Measurements from ENCODE around the gene ZNF385C. TPM values are rescaled to one million over a fixed set of nuclear protein-coding genes. Genes with fewer than 3 reads are reported as not detected.

The ZNF385C gene
- total and polyA plus RNA-seq, 2 of the 13 experiments (the other 11 are each of a cell fraction or from before 2014, with no cell fraction given), result 2.3 to 6.1 TPM

DNA sequence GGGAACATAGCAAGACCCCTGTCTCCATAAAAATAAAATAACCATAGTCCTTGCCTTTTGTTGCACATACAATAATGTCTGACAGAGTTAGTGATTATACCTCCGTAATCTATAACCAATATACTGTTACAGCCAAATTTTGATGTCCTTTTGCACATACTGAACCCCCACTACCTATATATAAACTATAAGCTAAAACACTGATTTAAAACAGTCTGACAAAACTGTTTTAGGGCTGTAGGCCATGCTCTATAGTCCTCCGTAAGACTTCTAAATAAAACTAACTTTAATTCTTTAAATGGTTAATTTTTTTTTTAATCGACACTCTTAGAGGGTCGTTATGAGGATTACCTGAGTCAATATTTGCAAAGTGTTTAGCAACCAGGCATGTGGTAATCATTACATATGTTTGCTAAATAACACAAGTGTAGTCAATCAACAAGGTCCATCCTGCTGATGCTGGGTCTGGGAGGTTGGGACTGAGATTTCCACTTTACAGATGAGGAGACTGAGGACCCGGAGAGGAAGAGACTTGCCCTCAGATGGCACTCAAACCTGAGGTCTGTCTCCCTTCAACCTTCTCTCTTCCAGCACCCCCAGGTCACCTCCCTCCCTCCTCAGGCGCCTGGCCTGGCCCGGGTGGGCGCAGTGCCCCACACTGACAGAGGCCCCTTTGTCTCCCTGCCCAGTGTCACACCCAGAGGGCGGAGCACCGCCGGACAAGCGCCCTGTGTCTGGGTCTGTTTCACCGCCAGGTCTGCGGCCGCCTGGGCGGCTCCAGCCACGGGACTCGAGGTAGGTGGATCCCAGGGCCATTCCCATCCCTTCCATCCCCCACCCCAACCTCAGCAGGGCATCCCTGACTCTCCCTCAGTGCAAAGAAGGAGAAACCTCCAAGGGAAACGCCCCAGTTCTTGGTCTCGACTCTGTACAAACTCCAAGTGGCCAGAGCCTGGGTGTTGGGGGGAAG lies 10.3 kb downstream of the ZNF385C start (continued):
- TF ChIP-seq, protein P1, sequence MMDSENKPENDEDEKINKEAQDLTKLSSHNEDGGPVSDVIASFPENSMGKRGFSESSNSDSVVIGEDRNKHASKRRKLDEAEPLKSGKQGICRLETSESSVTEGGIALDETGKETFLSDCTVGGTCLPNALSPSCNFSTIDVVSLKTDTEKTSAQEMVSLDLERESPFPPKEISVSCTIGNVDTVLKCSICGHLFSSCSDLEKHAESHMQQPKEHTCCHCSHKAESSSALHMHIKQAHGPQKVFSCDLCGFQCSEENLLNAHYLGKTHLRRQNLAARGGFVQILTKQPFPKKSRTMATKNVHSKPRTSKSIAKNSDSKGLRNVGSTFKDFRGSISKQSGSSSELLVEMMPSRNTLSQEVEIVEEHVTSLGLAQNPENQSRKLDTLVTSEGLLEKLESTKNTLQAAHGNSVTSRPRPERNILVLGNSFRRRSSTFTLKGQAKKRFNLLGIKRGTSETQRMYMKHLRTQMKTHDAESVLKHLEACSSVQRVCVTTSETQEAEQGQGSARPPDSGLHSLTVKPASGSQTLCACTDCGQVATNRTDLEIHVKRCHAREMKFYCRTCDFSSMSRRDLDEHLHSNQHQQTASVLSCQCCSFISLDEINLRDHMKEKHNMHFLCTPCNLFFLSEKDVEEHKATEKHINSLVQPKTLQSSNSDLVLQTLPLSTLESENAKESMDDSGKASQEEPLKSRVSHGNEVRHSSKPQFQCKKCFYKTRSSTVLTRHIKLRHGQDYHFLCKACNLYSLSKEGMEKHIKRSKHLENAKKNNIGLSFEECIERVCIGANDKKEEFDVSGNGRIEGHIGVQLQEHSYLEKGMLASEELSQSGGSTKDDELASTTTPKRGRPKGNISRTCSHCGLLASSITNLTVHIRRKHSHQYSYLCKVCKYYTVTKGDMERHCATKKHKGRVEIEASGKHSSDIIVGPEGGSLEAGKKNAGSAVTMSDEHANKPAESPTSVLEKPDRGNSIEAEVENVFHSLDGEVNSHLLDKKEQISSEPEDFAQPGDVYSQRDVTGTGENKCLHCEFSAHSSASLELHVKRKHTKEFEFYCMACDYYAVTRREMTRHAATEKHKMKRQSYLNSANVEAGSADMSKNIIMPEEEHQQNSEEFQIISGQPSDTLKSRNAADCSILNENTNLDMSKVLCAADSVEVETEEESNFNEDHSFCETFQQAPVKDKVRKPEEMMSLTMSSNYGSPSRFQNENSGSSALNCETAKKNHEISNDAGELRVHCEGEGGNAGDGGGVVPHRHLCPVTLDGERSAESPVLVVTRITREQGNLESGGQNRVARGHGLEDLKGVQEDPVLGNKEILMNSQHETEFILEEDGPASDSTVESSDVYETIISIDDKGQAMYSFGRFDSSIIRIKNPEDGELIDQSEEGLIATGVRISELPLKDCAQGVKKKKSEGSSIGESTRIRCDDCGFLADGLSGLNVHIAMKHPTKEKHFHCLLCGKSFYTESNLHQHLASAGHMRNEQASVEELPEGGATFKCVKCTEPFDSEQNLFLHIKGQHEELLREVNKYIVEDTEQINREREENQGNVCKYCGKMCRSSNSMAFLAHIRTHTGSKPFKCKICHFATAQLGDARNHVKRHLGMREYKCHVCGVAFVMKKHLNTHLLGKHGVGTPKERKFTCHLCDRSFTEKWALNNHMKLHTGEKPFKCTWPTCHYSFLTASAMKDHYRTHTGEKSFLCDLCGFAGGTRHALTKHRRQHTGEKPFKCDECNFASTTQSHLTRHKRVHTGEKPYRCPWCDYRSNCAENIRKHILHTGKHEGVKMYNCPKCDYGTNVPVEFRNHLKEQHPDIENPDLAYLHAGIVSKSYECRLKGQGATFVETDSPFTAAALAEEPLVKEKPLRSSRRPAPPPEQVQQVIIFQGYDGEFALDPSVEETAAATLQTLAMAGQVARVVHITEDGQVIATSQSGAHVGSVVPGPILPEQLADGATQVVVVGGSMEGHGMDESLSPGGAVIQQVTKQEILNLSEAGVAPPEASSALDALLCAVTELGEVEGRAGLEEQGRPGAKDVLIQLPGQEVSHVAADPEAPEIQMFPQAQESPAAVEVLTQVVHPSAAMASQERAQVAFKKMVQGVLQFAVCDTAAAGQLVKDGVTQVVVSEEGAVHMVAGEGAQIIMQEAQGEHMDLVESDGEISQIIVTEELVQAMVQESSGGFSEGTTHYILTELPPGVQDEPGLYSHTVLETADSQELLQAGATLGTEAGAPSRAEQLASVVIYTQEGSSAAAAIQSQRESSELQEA (CRISPR knock-in tag; IDR thresholded peaks at IDR 0.05; ENCODE audit: not compliant biosample characterization), result no peak
- TF ChIP-seq ZSCAN25 (CRISPR knock-in tag; IDR thresholded peaks at IDR 0.05) (no peak), TEAD3 (CRISPR knock-in tag; optimal IDR thresholded peaks at IDR 0.05; ENCODE audit: borderline replicate concordance) (peak; percentile 14), SUZ12 (IDR thresholded peaks at IDR 0.05; ENCODE audit: low read depth, low read length) (no peak), ZMYM2 (CRISPR knock-in tag; IDR thresholded peaks at IDR 0.05) (peak; percentile 87), SNAPC2 (CRISPR knock-in tag; IDR thresholded peaks at IDR 0.05) (no peak), TBX3 (IDR thresholded peaks at IDR 0.05; ENCODE audit: borderline replicate concordance) (peak; percentile 74; the same call in 1 of the 2 replicates), ZNF780A (CRISPR knock-in tag; IDR thresholded peaks at IDR 0.05) (no peak), ZNF460 (CRISPR knock-in tag; IDR thresholded peaks at IDR 0.05; ENCODE audit: borderline replicate concordance) (no peak), HNRNPH1 (optimal IDR thresholded peaks at IDR 0.05; ENCODE audit: low read depth, low read length) (no peak), SMYD3 (CRISPR knock-in tag; IDR thresholded peaks at IDR 0.05) (no peak), FOXA3 (CRISPR knock-in tag; IDR thresholded peaks at IDR 0.05) (peak; percentile 94), KDM6A (CRISPR knock-in tag; IDR thresholded peaks at IDR 0.05; ENCODE audit: low read depth) (no peak), SRF (IDR thresholded peaks at IDR 0.05; ENCODE audit: low read depth, low read length) (no peak), ZNF3 (CRISPR knock-in tag; IDR thresholded peaks at IDR 0.05) (peak; percentile 97), ZNF7 (CRISPR knock-in tag; IDR thresholded peaks at IDR 0.05) (peak; percentile 80)
- TF ChIP-seq, protein P2, sequence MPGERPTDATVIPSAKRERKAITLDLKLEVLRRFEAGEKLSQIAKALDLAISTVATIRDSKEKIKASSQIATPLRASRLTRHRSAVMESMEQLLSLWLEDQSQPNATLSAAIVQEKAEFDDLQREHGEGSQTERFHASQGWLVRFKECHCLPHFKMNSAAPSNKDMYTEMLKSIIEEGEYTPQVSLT (CRISPR knock-in tag; IDR thresholded peaks at IDR 0.05; ENCODE audit: borderline replicate concordance, low read depth), result no peak
- TF ChIP-seq, protein P3, sequence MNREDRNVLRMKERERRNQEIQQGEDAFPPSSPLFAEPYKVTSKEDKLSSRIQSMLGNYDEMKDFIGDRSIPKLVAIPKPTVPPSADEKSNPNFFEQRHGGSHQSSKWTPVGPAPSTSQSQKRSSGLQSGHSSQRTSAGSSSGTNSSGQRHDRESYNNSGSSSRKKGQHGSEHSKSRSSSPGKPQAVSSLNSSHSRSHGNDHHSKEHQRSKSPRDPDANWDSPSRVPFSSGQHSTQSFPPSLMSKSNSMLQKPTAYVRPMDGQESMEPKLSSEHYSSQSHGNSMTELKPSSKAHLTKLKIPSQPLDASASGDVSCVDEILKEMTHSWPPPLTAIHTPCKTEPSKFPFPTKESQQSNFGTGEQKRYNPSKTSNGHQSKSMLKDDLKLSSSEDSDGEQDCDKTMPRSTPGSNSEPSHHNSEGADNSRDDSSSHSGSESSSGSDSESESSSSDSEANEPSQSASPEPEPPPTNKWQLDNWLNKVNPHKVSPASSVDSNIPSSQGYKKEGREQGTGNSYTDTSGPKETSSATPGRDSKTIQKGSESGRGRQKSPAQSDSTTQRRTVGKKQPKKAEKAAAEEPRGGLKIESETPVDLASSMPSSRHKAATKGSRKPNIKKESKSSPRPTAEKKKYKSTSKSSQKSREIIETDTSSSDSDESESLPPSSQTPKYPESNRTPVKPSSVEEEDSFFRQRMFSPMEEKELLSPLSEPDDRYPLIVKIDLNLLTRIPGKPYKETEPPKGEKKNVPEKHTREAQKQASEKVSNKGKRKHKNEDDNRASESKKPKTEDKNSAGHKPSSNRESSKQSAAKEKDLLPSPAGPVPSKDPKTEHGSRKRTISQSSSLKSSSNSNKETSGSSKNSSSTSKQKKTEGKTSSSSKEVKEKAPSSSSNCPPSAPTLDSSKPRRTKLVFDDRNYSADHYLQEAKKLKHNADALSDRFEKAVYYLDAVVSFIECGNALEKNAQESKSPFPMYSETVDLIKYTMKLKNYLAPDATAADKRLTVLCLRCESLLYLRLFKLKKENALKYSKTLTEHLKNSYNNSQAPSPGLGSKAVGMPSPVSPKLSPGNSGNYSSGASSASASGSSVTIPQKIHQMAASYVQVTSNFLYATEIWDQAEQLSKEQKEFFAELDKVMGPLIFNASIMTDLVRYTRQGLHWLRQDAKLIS (CRISPR knock-in tag; IDR thresholded peaks at IDR 0.05), result no peak
